Keratinocyte (primary cell): ENCODE measurements around the gene TEKT5.

Experiments used
- CTCF ChIP-seq, 3 experiments: IDR thresholded peaks in 1 of 3; conservative IDR thresholded peaks in 1 of 3; optimal IDR thresholded peaks in 1 of 3; 2 replicates in 2 of 3; 3 replicates in 1 of 3; pipeline versions ENCODE3 to v1.5.1; 2011; ENCODE audit warnings: low read length in 3 of 3, mild to moderate bottlenecking in 3 of 3, moderate library complexity in 2 of 3, control low read depth in 1 of 3, inconsistent platforms in 1 of 3; ENCODE audit not compliant: insufficient read depth in 2 of 3; ENCODE audit errors: extremely low read depth in 1 of 3
- EZH2 ChIP-seq: IDR thresholded peaks from one replicate; pipeline ENCODE4 v1.6.1; 2012; ENCODE audit warnings: inconsistent platforms, mild to moderate bottlenecking, low read length, moderate library complexity

- no peak for TF ChIP-seq CTCF (optimal IDR thresholded peaks at IDR 0.05 in 1 of 3, IDR thresholded peaks at IDR 0.05 in 1 of 3, conservative IDR thresholded peaks at IDR 0.05 in 1 of 3; ENCODE audit: extremely low read depth in 1 of 3, insufficient read depth in 2 of 3, low read length in 3 of 3)
- no peak for TF ChIP-seq EZH2
These were observed 6.0 kb downstream of the TEKT5 start for GRCh38 chr16:10688726-10689125.
